ENCODE data around the gene CLK3. TPM values are rescaled to one million over a fixed set of nuclear protein-coding genes. Genes with fewer than 3 reads are reported as not detected.

CLK3 gene
- total and polyA plus RNA-seq, 2 donors (not counting 3 experiments of a cell fraction or from before 2014, with no cell fraction given) = 75.5 to 121 TPM

GRCh38 chr15:74631408-74631807, 15.8 kb downstream of the CLK3 start:
- dilution Hi-C loops (cut with MboI; ENCODE audit: extremely low pct_ligation_motif_present, low sequenced_read_pairs) = loop anchor here (25.0 kb wide), 1 partner anchor 131 kb away; no protein-coding TSS in a partner anchor
- TF ChIP-seq FOS (IDR thresholded peaks at IDR 0.05; ENCODE audit: borderline replicate concordance, insufficient read depth, low read length) = no peak
- no peak for TF ChIP-seq JUN (IDR thresholded peaks at IDR 0.05; ENCODE audit: borderline replicate concordance, insufficient read depth, insufficient read length, low read depth)
- TF ChIP-seq GATA2 (IDR thresholded peaks at IDR 0.05; ENCODE audit: insufficient read depth, insufficient read length, low read depth, low read length) = no peak
- TF ChIP-seq MAX (IDR thresholded peaks at IDR 0.05; ENCODE audit: insufficient read depth, insufficient read length) = no peak
- TF ChIP-seq EZH2 (IDR thresholded peaks at IDR 0.05; ENCODE audit: borderline replicate concordance, low read depth, low read length, severe bottlenecking) = no peak
- no peak for TF ChIP-seq POLR2AphosphoS5 (IDR thresholded peaks at IDR 0.05; ENCODE audit: insufficient read depth, low read depth, low read length)
- no peak for TF ChIP-seq POLR2A (IDR thresholded peaks at IDR 0.05; ENCODE audit: low read depth, low read length)
- no peak for TF ChIP-seq MYC (IDR thresholded peaks at IDR 0.05; ENCODE audit: low read depth, low read length)
- no peak for TF ChIP-seq CTCF (IDR thresholded peaks at IDR 0.05; ENCODE audit: extremely low read depth in 1 of 2, insufficient read depth in 1 of 2, low read depth in 1 of 2, low read length in 2 of 2)
- Histone ChIP-seq H3K36me3 (ENCODE audit: control insufficient read depth in 2 of 2, extremely low read depth in 1 of 2, insufficient read depth in 2 of 2, low read length in 2 of 2) (peaks cover 6 to 56% of the 10 kb centered on the region in 2 experiments), H3K4me3 (replicated peaks in 1 of 3; ENCODE audit: insufficient read depth in 1 of 3, low read depth in 1 of 3, low read length in 3 of 3) (no peak overlapping the region), H3K27ac (ENCODE audit: insufficient read depth, low read depth, low read length) (no peak overlapping the region), H3K9me3 (replicated peaks; ENCODE audit: control insufficient read depth, insufficient read depth, low read length) (no peaks in the 10 kb centered on the region), H3K4me2 (ENCODE audit: insufficient read depth, low read length) (no peak overlapping the region), H3K9me1 (replicated peaks; ENCODE audit: control insufficient read depth, extremely low read depth, insufficient read depth, low read length) (no peaks in the 10 kb centered on the region), H3K27me3 (ENCODE audit: control insufficient read depth in 2 of 2, insufficient read depth in 2 of 2, low read length in 2 of 2) (no peaks in the 10 kb centered on the region), H3K4me1 (ENCODE audit: control insufficient read depth, extremely low read depth, insufficient read depth, low read length) (no peaks in the 10 kb centered on the region), H4K20me1 (replicated peaks; ENCODE audit: control insufficient read depth, extremely low read depth, insufficient read depth, low read length) (no peaks in the 10 kb centered on the region), H3K9ac (replicated peaks; ENCODE audit: extremely low read depth, insufficient read depth, low read length) (no peak overlapping the region), H2AFZ (ENCODE audit: low read depth, low read length) (no peak overlapping the region), H3K79me2 (ENCODE audit: control insufficient read depth, insufficient read depth, low read length) (no peaks in the 10 kb centered on the region)
- DNase-seq (ENCODE audit: low read depth, low spot score) (no peak), FAIRE-seq (no peak)
- ChIA-PET CTCF (interaction anchor here (1.0 to 18.1 kb wide), 31 partner anchors 10 to 319 kb away, joined by 3 to 696 read pairs (median 6); partner anchors contain the start of genes CSK and UBL7), POLR2A (no interaction called here)
- TSS peak; percentile 8 for BruUV-seq (replicated peaks)
- intact Hi-C loops (cut with micrococcal nuclease) = no loop called here

Measured in endothelial cell of umbilical vein (primary cell).